Liver (tissue), 9 donors: Measurements from ENCODE around the gene LIFR. TPM values are rescaled to one million over a fixed set of nuclear protein-coding genes. Genes with fewer than 3 reads are reported as not detected.

Experiments
- DNase-seq: peaks from one replicate; pipeline ENCODE4 v3.0.0-alpha.2; 2017; ENCODE audit warnings: low spot score
- H3K27ac ChIP-seq, 2 donors: one replicate each; pipeline ENCODE4 v1.7.0; 2013; ENCODE audit warnings: inconsistent platforms in 2 of 2, low read length in 2 of 2, control low read depth in 1 of 2, low read depth in 1 of 2, mild to moderate bottlenecking in 1 of 2
- H3K27me3 ChIP-seq, 4 donors: one replicate each; pipeline versions ENCODE4 v1.6.1 to v1.7.0; 2013; ENCODE audit warnings: low read length in 3 of 4, inconsistent platforms in 1 of 4, mild to moderate bottlenecking in 1 of 4, moderate library complexity in 1 of 4; ENCODE audit not compliant: control insufficient read depth in 4 of 4, insufficient read depth in 4 of 4
- H3K36me3 ChIP-seq, 4 donors: one replicate each; pipeline versions ENCODE4 v1.6.1 to v1.7.0; 2013; ENCODE audit warnings: low read length in 3 of 4, mild to moderate bottlenecking in 3 of 4, low read depth in 1 of 4, moderate library complexity in 1 of 4; ENCODE audit not compliant: control insufficient read depth in 4 of 4, insufficient read depth in 3 of 4
- H3K4me1 ChIP-seq, 4 donors: one replicate each; pipeline versions ENCODE4 v1.6.1 to v1.7.0; 2013; ENCODE audit warnings: low read length in 3 of 4, mild to moderate bottlenecking in 3 of 4, moderate library complexity in 1 of 4; ENCODE audit not compliant: control insufficient read depth in 4 of 4, insufficient read depth in 4 of 4
- H3K4me3 ChIP-seq, 3 donors: one replicate each; pipeline versions ENCODE4 v1.6.1 to v1.7.0; 2013; ENCODE audit warnings: low read length in 3 of 3, control low read depth in 1 of 3, low read depth in 1 of 3, mild to moderate bottlenecking in 1 of 3
- H3K9ac ChIP-seq, 2 donors: one replicate each; pipeline ENCODE4 v1.7.0; 2013; ENCODE audit warnings: low read length in 2 of 2, mild to moderate bottlenecking in 2 of 2, moderate library complexity in 2 of 2, control low read depth in 1 of 2, low read depth in 1 of 2
- H3K9me3 ChIP-seq, 4 donors: one replicate each; pipeline versions ENCODE4 v1.6.1 to v1.7.0; 2013; ENCODE audit warnings: low read length in 3 of 4; ENCODE audit not compliant: control insufficient read depth in 4 of 4
- EGR1 ChIP-seq, 2 donors: IDR thresholded peaks; 2 replicates each; pipeline ENCODE4 v1.6.1; 2016 to 2018; ENCODE audit warnings: antibody characterized with exemption in 2 of 2, low read depth in 2 of 2
- HNF4A ChIP-seq, 2 donors: conservative IDR thresholded peaks; 2 replicates each; pipeline ENCODE4 v1.6.1; 2016; ENCODE audit warnings: antibody characterized with exemption in 2 of 2, mild to moderate bottlenecking in 2 of 2
- JUND ChIP-seq, 2 donors: IDR thresholded peaks; 2 replicates each; pipeline ENCODE4 v1.6.1; 2016; ENCODE audit warnings: antibody characterized with exemption in 2 of 2
- NR2F2 ChIP-seq: IDR thresholded peaks from 2 replicates; pipeline ENCODE4 v1.6.1; 2016; ENCODE audit warnings: antibody characterized with exemption
- RAD21 ChIP-seq, 2 donors: IDR thresholded peaks; 2 replicates each; pipeline ENCODE4 v1.6.1; 2016; ENCODE audit warnings: antibody characterized with exemption in 2 of 2, mild to moderate bottlenecking in 2 of 2
- YY1 ChIP-seq: IDR thresholded peaks from 2 replicates; pipeline ENCODE4 v1.6.1; 2016; ENCODE audit warnings: antibody characterized with exemption, mild to moderate bottlenecking
- whole genome bisulfite sequencing: extraction: QIAGEN DNeasy Blood & Tissue Kit; methylation state at CpG from one replicate; pipeline ENCODE4 v1.1.7; 2013; 5-methylcytosine and 5-hydroxymethylcytosine counted together
- polyA plus RNA-seq, 2 donors: library from polyadenylated mRNA; stranded (reverse) in 1 of 2; unstranded in 1 of 2; fragments of 200-250 nt in 1 of 2; fragments of >200 nt in 1 of 2; fragmentation: Nextera tagmentation in 1 of 2; extraction: Ambion mirVana in 1 of 2; gene quantifications; one replicate each; pipeline versions ENCODE4 v1.2.1 to v1.2.3, GENCODE V29; 2013 to 2015
- total RNA-seq, 2 donors: library from RNA; depleted of rRNA; stranded (reverse); fragments of >200 nt; gene quantifications; one replicate each; pipeline ENCODE4 v1.2.3, GENCODE V29; 2014
- TF ChIP-seq, protein P1 (sequence below): IDR thresholded peaks from 2 replicates; pipeline ENCODE4 v1.6.1; 2016; ENCODE audit warnings: antibody characterized with exemption
- TF ChIP-seq, protein P2 (sequence below): fragments of 150-350 bp; IDR thresholded peaks from 2 replicates; pipeline ENCODE4 v1.5.1; 2017; ENCODE audit warnings: improper control_type of control experiment, low read depth, low read length; ENCODE audit not compliant: missing input control
- TF ChIP-seq, protein P3 (sequence below): IDR thresholded peaks from 2 replicates; pipeline ENCODE4 v1.6.1; 2016; ENCODE audit warnings: antibody characterized with exemption
- TF ChIP-seq, protein P4 (sequence below): IDR thresholded peaks from 2 replicates; pipeline ENCODE4 v1.6.1; 2016; ENCODE audit warnings: antibody characterized with exemption
- donor health status: healthy.
- donor health status: healthy.
- donor health status: healthy.
- donor health status: healthy.
- donor health status: healthy.

The LIFR gene
- total and polyA plus RNA-seq, 4 donors: 10.5 to 79.7 (median 32.8) TPM

DNA sequence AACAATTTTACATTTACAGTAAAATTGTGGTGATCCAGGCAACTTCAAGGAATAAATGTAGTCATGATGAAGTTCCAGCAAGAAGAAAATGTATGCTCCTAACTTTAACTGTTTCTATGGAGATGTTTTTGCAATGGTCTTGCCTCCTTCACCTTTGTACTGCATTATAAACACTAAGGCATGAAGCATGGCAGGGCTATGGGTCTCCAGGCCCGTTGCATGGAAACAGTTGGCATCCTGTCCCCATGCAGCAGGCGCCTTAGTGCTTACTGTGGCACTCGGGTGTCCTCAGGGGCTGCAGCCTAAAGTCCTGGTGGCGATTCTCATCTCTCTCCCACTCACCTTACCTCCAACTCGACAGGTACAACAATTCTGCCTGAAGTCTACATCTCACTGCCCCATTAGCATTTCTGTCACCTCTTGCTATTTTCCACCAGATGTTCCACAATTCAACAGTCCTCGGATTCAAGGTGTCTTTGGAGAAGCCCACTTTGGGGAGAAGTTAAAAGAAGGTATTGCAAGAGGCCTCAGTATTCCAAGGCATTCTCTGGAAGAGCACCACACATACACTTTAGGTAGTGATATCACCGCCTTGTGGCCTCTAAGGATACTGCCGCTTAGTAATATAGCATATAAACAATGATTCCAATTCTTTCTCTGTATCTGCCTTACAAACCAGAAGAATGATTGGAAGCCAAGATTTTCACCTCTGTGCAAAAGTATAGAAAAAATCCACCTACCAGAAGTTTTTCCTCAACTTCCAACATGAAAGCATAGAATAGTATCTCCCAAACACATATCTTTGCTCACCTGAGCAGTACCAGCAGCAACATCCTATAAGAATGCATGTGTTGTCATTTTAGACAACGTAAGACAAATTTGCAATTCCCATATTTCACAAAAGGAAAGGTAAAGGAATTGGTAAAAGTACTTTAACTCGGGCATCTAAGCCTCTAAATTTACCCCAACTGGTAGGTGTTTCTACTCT lies 5.1 kb downstream of the LIFR start:
- WGBS: 64% methylated on average over 10 of the region's 10 CpGs
- Histone ChIP-seq H3K27ac (no peak overlapping the region), H3K9me3 (no peaks in the 10 kb centered on the region), H3K36me3 (no peaks in the 10 kb centered on the region), H3K9ac (no peak overlapping the region), H3K4me1 (peaks cover 0 to 4% (median under 1%) of the 10 kb centered on the region in 4 donors), H3K4me3 (no peak overlapping the region), H3K27me3 (no peaks in the 10 kb centered on the region)
- DNase-seq: no peak
- TF ChIP-seq, protein P1, sequence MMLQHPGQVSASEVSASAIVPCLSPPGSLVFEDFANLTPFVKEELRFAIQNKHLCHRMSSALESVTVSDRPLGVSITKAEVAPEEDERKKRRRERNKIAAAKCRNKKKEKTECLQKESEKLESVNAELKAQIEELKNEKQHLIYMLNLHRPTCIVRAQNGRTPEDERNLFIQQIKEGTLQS: no peak
- TF ChIP-seq EGR1 (IDR thresholded peaks at IDR 0.05; ENCODE audit: low read depth in 2 of 2): no peak
- TF ChIP-seq, protein P2, sequence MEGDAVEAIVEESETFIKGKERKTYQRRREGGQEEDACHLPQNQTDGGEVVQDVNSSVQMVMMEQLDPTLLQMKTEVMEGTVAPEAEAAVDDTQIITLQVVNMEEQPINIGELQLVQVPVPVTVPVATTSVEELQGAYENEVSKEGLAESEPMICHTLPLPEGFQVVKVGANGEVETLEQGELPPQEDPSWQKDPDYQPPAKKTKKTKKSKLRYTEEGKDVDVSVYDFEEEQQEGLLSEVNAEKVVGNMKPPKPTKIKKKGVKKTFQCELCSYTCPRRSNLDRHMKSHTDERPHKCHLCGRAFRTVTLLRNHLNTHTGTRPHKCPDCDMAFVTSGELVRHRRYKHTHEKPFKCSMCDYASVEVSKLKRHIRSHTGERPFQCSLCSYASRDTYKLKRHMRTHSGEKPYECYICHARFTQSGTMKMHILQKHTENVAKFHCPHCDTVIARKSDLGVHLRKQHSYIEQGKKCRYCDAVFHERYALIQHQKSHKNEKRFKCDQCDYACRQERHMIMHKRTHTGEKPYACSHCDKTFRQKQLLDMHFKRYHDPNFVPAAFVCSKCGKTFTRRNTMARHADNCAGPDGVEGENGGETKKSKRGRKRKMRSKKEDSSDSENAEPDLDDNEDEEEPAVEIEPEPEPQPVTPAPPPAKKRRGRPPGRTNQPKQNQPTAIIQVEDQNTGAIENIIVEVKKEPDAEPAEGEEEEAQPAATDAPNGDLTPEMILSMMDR: peak; percentile 55
- no peak for TF ChIP-seq JUND (IDR thresholded peaks at IDR 0.05)
- peak; percentile 65 to 76 for TF ChIP-seq RAD21 (IDR thresholded peaks at IDR 0.05)
- TF ChIP-seq NR2F2: no peak

DNA sequence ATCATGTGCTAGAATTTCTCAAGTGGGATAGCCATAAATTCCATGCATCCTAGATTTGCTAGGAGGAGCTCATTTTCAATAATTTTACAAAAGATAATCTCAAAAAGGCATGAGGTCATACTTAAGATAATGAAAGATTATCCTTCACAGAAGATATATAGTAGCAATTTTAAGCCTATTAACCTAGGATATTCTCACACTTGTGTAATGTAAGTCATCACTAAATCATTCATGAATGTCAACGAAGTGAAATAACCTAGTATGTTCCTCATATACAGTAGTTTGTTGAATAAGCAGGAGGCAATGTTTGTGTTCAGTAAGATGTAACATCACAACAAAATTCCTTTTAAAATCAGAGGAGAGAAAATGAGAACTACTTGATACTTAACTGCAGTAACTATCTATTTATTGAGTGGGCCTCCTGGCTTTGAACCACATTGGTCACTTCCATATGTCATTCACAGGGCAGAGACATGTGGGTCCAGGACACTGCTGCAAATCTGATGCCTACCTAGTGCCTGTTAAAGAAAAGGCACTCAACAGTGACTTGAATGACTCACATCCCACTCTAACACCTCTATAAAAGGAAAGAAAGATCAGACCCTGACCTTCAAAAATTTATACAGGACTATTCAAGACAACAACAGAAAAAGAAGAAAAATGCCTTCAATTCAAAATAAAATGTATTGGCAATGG lies 8.2 kb downstream of the LIFR start:
- WGBS: 74% methylated on average over 1 of the region's 1 CpG
- no peaks in the 10 kb centered on the region for H3K27me3 ChIP-seq
- TF ChIP-seq, protein P3, sequence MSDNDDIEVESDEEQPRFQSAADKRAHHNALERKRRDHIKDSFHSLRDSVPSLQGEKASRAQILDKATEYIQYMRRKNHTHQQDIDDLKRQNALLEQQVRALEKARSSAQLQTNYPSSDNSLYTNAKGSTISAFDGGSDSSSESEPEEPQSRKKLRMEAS: no peak
- TF ChIP-seq YY1: no peak
- TF ChIP-seq EGR1 (IDR thresholded peaks at IDR 0.05; ENCODE audit: low read depth in 2 of 2): no peak
- TF ChIP-seq RAD21 (IDR thresholded peaks at IDR 0.05): no peak
- no peak for TF ChIP-seq HNF4A (conservative IDR thresholded peaks at IDR 0.05)
- TF ChIP-seq, protein P4, sequence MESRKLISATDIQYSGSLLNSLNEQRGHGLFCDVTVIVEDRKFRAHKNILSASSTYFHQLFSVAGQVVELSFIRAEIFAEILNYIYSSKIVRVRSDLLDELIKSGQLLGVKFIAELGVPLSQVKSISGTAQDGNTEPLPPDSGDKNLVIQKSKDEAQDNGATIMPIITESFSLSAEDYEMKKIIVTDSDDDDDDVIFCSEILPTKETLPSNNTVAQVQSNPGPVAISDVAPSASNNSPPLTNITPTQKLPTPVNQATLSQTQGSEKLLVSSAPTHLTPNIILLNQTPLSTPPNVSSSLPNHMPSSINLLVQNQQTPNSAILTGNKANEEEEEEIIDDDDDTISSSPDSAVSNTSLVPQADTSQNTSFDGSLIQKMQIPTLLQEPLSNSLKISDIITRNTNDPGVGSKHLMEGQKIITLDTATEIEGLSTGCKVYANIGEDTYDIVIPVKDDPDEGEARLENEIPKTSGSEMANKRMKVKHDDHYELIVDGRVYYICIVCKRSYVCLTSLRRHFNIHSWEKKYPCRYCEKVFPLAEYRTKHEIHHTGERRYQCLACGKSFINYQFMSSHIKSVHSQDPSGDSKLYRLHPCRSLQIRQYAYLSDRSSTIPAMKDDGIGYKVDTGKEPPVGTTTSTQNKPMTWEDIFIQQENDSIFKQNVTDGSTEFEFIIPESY: no peak
- TF ChIP-seq JUND (IDR thresholded peaks at IDR 0.05): no peak

More for the DNA sequence above, 8.2 kb downstream of the LIFR start:
- Histone ChIP-seq H3K4me1 (no peaks in the 10 kb centered on the region), H3K36me3 (no peaks in the 10 kb centered on the region), H3K9me3 (no peaks in the 10 kb centered on the region), H3K4me3 (no peak overlapping the region), H3K9ac (no peak overlapping the region), H3K27ac (peak overlapping the region; percentile 10 to 26)
- no peak for DNase-seq
